ENCODE data around the gene TRIO.

Gene TRIO

DNA sequence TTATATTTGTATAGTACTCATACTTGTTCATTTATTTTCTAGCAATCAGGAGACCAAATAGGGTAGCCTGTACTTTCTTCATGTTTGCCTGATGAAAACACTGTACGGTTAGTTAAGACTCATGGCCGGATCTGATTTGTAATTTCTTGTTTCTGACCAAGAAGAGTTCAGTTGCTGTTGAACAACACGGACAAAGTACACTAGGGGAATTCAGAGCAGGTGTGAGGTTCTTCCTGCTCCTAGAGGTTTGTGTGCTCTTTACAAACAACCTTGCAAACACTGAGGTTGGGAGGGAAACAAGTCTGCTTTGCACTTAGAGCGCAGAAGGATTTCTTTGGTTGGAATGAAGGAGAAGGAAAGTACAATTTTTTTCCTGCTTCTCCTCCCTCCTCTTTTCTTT is 69.7 kb downstream of the TRIO start:
- DNase-seq, result no peak

DNA sequence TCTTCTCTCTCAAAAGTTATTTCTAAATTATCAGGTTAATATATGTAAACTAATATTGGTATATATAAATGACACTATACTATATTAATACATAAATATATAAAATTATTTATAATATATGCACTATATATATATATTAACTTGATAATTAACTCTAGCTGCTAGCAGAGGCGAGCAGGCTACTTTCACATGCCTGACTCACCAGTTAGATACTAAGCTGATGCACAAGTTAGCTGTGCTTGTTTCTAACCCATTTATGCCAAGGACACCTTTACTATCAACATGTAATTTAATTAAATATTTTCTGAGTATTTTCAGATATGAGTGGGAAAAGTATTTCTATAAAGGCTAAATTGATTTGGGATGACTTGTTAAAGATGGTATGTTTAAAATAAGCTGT is 70.1 kb downstream of the TRIO start:
- no peak for DNase-seq

DNA sequence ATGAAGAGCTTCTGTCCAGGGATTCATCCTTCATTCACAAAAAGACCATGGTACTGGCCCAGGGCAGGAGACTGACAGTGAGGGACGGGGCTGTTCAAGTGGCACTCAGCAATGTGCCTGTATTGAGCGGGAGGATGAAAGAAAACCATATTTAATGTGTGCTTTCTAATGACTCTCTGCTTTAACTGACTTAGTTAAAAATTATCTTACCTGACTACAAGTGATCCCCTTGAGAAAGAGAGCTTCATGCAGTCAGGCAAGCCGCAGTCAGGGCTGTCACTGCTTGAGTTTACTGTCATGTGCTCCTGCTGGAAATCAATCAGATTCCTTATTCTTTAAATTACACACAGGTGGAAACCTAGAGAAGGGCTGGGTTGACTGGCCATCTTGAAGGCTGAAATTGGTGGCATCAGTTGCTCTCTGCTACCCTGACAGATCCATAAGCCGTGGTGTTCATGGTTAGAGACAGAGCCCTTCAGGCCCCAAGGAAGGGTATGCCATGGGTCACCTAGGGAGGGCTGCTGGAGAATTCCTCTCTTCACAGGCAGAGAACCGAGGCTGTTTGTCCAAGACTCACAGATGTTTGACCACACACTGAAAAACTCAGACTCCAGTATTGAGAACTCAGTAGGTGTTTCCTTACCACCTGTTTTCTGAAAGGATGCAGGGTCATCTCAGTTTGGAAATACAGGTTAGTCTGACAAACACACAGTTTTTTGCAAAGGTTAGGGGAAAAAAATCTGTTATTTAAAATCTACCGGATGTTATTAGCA is 70.9 kb downstream of the TRIO start:
- no peak for DNase-seq

DNA sequence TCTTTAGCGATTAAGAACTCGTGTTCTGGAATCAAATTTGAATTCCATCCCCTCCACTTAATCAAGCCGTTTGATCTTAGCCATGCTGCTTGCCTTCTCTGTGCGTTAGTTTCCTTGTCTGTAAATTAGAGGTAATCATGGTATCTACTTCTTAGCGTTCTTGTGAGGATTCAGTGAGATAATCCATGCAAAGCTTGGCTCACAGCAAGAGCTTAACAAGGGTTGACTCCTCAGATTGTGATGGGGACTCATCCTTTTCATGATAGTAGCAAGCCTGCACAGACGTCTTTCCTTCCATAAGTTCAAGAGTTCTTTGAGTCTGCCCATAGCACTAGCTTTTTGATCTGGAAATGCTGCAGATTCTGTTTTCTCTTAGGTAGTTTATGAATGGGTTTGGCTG is 72.8 kb downstream of the TRIO start:
- DNase-seq, result no peak

DNA sequence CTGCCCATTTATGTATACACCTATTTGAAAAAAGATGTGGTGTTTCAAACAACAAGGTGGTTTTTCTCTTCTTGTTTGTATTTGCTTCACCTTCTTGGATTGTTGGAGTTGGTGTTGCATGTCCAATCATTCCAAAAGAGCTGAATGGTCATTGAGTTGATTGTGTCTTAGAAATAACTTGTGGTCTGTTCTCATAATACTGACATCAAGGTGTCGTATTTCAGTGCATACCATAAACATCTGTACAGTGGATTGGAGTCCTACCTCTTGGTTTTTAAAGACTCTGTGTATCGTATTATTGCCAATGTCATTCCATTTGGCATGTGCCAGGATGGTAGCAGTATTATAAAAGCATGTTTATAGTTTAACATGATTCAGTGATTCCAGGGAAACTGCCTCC is 73.2 kb downstream of the TRIO start:
- DNase-seq, result no peak

DNA sequence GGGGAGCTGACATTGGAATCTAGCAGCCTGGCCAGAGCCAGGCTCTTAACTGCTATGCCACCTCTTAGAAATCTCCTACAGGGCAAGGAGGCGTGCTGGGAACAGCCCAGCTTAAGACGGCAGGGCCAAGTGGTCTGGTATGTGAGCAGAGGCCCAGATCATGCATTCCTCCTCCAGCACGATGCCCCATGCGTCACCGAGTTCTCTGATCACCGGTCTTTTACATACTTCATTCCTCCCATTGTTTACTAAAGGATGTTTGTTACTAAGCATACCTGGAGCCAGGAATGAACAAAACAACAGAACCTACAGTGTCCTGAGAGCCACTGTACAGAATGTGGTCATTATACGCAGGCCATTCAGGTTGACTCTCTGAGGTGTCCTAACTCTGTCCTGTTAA is 73.8 kb downstream of the TRIO start:
- no peak for DNase-seq

DNA sequence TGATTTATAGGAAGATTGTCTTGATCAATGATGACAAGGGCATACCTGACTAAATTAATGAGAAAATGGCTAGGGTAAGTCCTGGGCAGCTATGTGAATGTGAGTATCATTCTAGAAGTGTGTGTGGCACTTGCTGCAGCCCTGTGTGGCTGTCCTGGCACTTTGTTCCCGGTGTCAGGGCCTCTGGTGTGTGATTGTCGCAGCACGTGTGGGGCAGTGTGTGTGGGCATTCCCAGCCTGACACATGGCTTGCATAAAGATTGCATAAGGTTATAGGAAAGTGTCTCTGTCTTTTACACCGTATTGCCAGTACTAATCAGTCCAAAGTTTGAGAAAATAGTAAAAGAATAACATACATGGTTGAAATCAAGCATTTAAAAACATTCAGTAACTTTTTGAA is 74.4 kb downstream of the TRIO start:
- no peak for DNase-seq

DNA sequence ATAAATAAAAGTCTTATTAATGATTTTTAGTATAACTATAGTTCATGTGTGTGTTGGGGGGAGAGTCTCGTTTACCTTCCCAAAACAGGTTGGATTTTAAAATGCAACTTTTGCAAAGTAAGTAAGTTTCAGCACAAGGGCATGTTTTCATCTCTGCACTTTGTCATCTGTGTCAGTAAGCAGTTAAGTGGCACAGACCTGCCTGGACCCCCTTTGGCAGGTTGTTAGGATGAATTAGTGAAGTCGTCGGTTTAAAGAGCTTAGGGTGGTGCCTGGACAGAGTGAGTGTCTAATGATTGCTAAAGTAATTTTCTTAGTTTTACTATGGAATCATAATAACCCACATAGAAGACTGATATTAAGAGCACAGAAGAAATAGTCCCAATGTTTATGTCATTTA is 74.9 kb downstream of the TRIO start:
- no peak for DNase-seq

DNA sequence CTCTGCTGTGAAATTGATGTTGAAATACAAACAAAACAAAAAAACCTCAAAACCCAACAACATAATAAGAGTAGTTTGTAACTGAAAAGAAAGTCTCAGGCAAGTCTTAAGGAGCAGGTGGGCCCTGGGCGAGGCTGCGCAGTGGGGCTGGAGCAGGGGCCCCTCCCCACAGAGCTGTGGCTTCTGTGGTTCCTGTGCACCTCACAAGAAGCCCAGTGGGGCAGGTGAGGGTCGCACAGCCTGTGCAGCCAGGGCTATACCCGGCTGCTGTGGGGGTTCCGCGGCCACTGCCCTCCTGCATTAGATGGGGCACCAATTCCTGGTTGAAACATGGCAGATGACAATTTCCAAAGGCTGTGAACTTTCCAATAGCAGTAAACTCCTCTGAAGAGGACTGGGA is 75.3 kb downstream of the TRIO start:
- no peak for DNase-seq

DNA sequence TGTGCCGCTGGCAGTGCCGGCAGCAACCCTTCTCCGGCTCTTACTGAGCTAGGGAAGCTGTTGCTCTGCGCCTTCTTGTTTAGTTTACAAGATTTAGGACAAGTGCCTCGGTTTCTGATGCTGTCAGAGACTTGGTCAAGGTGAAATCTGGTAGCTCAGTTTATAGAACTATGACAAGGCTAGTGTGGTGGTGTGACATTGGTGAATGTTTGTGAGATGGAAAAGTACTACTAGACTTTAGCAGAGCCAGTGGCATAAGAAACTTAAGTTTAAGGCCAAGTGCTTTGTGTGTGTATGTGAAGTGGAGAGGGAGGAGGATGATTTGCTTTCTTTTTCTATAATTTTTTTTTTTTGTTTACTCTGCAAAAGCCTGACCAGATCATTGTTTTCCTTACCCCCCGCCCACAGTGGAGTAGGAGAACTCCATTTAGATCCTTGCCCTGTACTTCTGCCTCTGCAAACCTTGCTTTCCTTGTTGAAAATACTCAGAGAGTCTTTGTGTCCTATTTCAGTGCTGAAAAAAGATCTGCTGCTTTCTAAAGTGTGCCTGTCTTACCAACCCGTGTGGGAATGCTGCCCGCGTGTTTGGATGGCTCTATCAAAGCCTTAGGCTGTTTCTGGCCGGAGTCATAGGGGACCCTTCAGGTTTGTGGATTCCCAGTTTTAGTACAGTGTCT is 75.9 kb downstream of the TRIO start:
- DNase-seq, result no peak

DNA sequence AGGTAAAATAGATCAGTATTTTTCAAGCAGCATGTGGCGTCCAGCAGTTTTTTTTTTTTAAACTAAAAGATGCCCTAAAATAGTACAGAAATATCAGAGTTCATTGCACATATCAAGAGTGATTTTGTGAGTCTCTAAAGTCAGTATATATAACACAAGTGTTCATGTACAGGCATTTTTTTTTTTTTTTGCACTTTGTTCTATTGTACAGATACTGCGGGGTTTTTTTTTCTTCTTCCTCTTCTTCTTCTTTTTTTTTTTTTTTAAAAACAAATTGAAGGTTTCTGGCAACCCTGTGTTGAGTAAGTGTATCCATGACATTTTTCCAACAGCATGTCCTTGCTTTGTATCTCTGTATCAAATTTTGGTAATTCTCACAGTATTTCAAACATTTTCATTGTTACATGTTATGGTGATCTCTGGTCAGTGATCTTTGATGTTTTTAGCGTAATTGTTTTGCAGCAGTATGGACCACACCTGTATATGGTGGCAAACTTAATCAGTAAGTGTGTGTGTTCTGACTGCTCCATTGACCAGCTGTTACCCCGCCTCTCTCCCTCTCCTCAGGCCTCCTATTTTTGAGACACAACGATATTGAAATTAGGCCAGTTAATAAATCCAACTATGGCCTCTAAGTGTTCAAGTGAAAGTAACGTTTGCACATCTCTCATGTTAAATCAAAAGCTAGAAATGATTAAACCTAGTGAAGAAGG is 76.8 kb downstream of the TRIO start:
- no peak for DNase-seq

DNA sequence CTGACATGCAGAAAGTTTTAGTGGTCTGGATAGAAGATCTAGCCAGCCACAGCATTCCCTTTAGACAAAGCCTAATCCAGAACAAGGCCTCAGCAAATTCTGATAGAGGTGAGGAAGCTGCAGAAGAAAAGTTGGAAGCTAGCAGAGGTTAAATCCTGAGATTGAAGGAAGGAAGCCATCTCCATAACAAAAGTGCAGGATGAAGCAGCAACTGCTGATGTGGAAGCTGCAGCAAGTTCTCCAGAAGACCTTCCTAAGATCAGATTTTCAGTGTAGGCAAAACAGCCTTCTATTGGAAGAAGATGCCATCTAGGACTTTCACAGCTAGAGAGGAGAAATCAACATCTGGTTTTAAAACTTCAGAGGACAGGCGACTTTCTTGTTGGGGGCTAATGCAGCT is 77.5 kb downstream of the TRIO start:
- DNase-seq, result no peak

DNA sequence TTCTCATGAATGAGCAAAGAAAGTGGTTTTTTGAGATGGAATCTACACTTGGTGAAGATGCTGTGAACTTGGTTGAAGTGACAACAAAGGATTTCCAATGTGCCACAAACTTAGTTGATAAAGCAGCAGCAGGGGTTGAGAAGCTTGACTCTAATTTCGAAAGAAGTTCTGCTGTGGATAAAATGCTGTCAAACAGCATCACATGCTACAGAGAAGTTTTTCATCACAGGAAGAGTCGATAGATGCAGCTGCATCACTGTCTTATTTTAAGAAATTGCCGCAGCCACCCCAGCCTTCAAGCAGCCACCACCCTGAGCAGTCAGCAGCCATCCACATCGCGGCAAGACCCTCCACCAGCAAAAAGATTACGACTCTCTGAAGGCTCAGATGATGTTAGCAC is 78.6 kb downstream of the TRIO start:
- DNase-seq, result no peak

DNA sequence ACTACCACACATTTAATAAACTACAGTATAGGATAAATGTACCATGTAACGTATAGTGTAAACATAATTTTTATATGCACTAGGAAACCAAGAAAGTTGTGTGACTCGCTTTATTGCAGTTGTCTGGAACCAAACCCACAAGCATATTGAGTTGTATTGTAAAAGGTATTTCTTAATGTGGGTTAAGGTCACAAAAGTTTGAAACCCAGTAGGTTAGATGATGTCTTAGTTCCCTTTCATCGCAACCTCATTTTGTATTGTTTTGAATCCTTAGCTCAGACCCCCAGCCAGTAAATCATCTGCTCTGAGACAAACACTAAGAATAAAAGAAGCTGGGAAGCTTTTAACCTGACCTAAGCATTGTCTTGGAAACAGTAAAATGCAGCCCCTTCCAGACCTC is 79.1 kb downstream of the TRIO start:
- no peak for DNase-seq

DNA sequence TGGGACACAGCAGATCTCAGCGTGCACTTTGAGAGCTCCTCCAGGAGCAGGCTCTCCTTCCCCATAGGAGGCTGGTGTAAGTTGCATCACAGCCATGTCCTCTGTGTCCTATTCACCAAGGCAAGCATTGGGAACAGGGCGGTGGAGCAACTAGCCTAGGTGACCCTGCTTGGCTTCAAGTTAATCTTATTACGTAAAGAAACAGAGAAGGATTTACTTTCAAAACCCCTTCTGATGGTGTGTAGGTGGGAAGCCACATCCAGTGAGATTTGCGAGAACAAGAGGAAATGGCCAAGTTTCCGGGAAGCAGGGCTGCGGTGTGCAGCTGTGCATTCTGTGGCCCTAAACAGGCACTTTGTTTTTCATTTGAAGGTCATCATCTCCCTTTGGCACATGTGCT is 80.2 kb downstream of the TRIO start:
- no peak for DNase-seq

DNA sequence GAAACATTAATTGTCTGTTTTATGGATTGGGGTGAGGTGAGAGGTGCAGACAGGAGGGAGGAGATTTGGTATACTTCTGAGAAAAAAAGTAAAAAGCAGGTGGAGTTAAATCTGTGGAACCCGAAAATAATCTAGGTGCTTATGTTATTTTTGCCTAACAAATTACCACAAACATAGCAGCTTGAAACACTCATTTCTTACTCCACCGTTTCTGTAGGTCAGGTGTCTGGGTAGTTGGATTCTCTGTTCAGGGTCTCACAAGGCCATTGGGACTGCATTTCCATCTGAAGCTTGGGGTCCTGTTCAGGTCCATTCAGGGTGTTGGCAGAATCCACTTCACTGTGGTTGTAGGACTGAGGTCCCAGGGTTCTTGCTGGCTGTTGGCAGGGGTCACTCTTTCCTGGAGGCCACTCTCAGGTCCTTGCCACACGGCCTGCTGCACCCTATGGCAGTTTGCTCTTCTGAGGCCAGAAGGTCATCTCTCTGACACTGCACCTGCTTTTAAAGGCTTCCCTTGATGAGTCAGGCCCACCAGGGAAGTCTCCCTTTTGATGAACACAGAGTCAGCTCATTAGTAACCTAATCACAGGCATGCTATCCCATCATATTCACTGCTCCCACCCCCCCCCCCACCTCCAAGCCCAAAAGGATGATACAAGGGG is 82.2 kb downstream of the TRIO start:
- no peak for DNase-seq

DNA sequence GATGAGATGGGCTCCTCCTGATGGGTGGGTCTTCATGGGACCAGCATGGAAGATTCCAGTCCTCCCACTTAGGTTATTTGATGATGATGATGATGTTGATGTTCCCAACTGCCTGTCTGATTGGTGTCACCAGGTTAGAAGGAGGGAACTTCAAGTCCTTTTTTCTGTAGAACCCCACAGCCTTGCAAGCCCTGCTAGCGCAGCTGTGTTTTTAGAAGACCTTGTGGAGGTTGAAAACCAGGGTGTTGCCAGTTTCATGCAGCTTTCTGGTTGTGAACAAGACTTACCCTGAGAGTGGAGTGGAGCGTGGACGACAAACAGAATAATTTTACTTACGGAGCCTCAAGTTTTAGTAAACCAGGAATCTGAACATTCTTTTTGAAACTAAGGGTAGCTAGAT is 83.0 kb downstream of the TRIO start:
- DNase-seq, result no peak

DNA sequence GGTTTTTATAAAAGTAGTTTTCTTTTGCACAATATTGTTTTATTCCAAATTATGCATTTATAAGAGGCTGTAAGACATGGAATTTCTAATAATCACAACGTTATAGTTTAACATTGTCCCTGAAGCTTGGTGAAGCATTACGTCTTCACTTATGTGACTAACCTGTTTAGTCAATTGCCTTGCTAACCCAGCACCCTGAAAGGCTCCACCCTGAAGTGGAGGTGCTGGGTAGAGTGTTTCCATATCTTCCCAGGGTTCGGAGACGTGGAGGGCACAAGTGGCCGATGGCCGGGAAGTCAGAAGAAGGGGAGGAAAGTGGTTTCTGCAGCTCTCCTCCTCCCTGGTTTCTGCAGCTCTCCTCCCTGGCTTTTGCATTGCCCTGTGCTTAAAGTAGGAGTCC is 83.4 kb downstream of the TRIO start:
- DNase-seq, result no peak

DNA sequence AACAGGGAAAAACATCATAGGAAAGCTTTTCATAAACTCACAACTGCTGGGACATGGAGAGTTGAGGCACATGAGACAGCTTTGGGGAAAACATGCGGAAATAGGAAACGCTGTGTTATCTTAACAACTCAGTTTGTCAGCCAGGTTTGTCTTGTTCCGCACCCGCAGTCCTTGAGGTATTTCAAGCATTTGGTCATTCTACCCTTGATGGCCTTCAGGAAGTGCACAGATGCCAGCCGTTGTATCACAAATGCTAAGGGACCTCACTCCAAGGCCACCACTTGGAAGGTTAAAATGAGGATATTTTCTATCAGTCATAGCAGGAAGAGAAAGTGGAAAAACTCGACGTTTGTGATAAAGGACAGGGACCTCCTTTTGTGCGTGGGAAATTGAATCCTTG is 83.8 kb downstream of the TRIO start:
- no peak for DNase-seq

DNA sequence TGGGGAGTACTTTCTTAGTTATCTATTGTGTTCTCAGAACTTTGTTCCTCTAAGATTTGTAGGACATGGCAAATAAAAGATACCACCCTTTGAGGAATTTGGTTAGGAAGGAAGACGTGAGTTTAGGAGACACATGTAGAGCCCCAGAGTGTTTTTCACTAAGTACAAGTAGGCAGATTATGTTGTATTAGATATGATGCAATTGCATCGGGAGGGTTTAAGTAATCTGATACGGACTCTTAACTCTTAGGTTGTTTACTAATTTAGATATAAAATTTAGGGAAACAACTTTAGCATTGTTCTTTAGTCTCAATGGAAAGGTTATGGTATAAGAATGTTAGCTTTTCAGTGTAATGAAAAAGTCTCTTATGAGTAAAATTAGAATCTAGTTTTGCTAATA is 84.4 kb downstream of the TRIO start:
- DNase-seq, result no peak

DNA sequence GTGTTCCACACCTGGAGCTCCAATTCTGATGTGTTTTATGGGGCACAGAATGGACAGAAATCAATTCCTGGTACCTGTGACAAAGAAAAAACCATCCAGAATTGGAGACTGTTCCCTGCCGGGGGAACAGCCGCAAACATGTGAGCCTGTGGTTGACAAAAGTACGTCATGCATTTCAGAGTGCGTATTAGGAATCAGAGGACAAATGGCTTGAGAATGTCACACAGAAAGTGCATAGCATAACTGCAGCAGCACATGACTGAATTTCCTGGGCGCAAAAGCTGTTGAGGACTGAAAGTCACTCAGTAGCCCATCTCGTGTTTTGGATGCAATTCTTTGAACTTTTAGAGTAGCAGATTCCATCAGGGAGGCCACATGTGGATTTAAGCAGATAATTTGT is 85.1 kb downstream of the TRIO start:
- no peak for DNase-seq

DNA sequence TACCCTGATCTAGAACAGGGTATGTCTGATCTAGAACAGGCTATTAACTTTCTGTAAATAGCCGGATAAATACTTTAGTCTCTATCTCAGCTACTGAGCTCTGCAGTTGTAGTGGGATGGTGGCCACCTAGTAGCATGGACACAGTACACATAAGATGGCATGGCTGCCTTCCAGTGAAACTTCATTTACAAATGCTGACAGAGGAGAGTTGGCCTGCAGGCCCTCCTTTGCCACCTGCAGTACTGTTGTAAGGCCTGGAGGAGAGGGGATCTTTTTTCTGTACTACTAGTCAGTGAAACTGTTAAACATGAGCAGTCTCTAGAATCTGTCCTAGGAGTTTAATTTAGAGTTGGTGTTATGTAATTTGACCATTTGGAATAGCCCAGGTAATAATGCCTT is 86.0 kb downstream of the TRIO start:
- DNase-seq, result no peak

DNA sequence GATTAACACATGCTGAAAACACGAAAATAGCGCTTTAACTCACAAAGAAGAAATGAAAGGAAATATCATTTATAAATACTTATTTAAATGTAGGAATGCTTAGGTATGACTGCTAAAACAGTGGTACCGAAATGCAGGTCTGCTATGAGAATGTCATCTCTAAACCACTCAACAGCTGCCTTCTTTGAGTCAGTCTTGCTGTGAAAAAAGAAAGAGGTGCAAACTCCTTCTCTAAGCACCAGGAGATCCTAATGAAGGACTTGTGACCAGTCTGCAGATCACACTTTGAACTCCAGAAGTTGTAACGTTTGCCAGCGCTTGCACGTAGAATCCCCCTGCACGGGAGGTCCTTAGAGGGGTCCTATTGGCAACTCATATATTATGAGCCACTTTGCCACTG is 86.6 kb downstream of the TRIO start:
- DNase-seq, result no peak

DNA sequence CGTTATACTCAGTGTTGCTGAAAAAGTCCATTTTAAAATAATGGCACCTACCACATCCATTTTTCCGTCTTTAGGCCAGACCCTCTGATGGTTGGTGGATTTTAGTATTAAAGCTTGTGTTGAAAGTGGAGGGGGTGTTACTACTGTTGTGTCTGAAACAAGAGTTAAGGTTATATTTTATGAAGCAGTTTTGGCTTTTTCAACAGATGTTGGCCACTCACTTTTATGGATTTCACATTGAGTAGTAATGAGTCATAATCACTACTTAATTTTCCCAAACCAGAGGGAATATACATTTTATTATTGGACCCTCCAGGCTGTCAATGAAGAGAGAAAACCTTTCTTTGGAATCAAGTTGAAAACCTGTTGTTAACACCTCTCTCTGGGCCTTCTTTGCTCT is 88.0 kb downstream of the TRIO start:
- no peak for DNase-seq

Data from activated CD4-positive, alpha-beta T cell treated with anti-CD3 and anti-CD28 coated beads for 4 hours (primary cell).